Neural cell (in vitro differentiated cells): ENCODE data around the gene PTPRQ. TPM values are rescaled to one million over a fixed set of nuclear protein-coding genes. Genes with fewer than 3 reads are reported as not detected.

Source experiments
- H2AFZ ChIP-seq: fragments of 200-600, 300-800 bp; sonication (generic), shearing (Covaris generic); 2 replicates; pipeline ENCODE4 v1.6.0; 2014; ENCODE audit warnings: low read depth, mild to moderate bottlenecking, antibody characterized with exemption, low read length, moderate library complexity
- H3F3A ChIP-seq: fragments of 200-600 bp; shearing (Covaris generic); 2 replicates; pipeline ENCODE4 v1.6.1; 2016; ENCODE audit warnings: mild to moderate bottlenecking, moderate library complexity, mixed read lengths, antibody characterized with exemption, low read length; ENCODE audit not compliant: insufficient read depth, poor library complexity, severe bottlenecking
- H3K27ac ChIP-seq: fragments of 200-600, 300-800 bp; sonication (generic), shearing (Covaris generic); 2 replicates; pipeline ENCODE4 v1.5.1; 2014; ENCODE audit warnings: mild to moderate bottlenecking, low read length, moderate library complexity
- H3K27me3 ChIP-seq: fragments of 300-800, 200-600 bp; sonication (generic), shearing (Covaris generic); 2 replicates; pipeline ENCODE4 v1.6.0; 2014; ENCODE audit warnings: mild to moderate bottlenecking, low read depth, low read length, moderate library complexity; ENCODE audit not compliant: insufficient read depth
- H3K36me3 ChIP-seq: fragments of 300-800, 200-600 bp; sonication (generic), shearing (Covaris generic); 2 replicates; pipeline ENCODE4 v1.5.1; 2014; ENCODE audit warnings: mild to moderate bottlenecking, antibody characterized with exemption, low read length, moderate library complexity; ENCODE audit not compliant: insufficient read depth
- H3K4me2 ChIP-seq: fragments of 300-800, 200-600 bp; sonication (generic), shearing (Covaris generic); 2 replicates; pipeline ENCODE4 v1.6.0; 2014; ENCODE audit warnings: mild to moderate bottlenecking, low read length
- H3K4me3 ChIP-seq: fragments of 300-800, 200-600 bp; sonication (generic), shearing (Covaris generic); 2 replicates; pipeline ENCODE4 v1.5.1; 2014; ENCODE audit warnings: mild to moderate bottlenecking, low read length, moderate library complexity
- H3K79me2 ChIP-seq: fragments of 200-600 bp; shearing (Covaris generic); replicated peaks from 2 replicates; pipeline ENCODE4 v1.6.0; 2014; ENCODE audit warnings: mild to moderate bottlenecking, low read length, moderate library complexity; ENCODE audit not compliant: insufficient read depth
- H3K9ac ChIP-seq: fragments of 300-800, 200-600 bp; sonication (generic), shearing (Covaris generic); 2 replicates; pipeline ENCODE4 v1.6.1; 2016; ENCODE audit warnings: mild to moderate bottlenecking, low read length, mixed read lengths
- H3K9me2 ChIP-seq: fragments of 200-600 bp; shearing (Covaris generic); 2 replicates; pipeline ENCODE4 v1.6.1; 2016; ENCODE audit warnings: mild to moderate bottlenecking, low read length, mixed read lengths; ENCODE audit not compliant: insufficient read depth
- H3K9me3 ChIP-seq: fragments of 200-600, 300-800 bp; sonication (generic), shearing (Covaris generic); 2 replicates; pipeline ENCODE4 v1.6.1; 2016; ENCODE audit warnings: mild to moderate bottlenecking, mixed run types, low read length, moderate library complexity, mixed read lengths
- H4K20me1 ChIP-seq: fragments of 200-600 bp; shearing (Covaris generic); 2 replicates; pipeline ENCODE4 v1.6.1; 2016; ENCODE audit warnings: mild to moderate bottlenecking, mixed run types; ENCODE audit not compliant: insufficient read depth
- EP300 ChIP-seq: fragments of 450-650 bp; conservative IDR thresholded peaks from 2 replicates; pipeline ENCODE4 v1.6.1; 2014; ENCODE audit warnings: antibody characterized with exemption, mild to moderate bottlenecking, moderate library complexity; ENCODE audit not compliant: poor library complexity, severe bottlenecking
- EZH2 ChIP-seq: fragments of 200-600, 300-800 bp; shearing (Covaris generic), sonication (generic); IDR thresholded peaks from 2 replicates; pipeline ENCODE4 v1.6.1; 2014; ENCODE audit warnings: antibody characterized with exemption, low read length, borderline replicate concordance, mild to moderate bottlenecking; ENCODE audit not compliant: insufficient read depth, poor library complexity, severe bottlenecking
- MXI1 ChIP-seq: fragments of 450-650 bp; conservative IDR thresholded peaks from 2 replicates; pipeline ENCODE4 v1.6.1; 2014; ENCODE audit warnings: antibody characterized with exemption, mild to moderate bottlenecking; ENCODE audit not compliant: poor library complexity, severe bottlenecking
- POLR2AphosphoS5 ChIP-seq: IDR thresholded peaks from 2 replicates; pipeline ENCODE4 v1.6.1; 2012
- RAD21 ChIP-seq: fragments of 450-650 bp; conservative IDR thresholded peaks from 2 replicates; pipeline ENCODE4 v1.6.1; 2014; ENCODE audit warnings: antibody characterized with exemption, mild to moderate bottlenecking, moderate library complexity
- SMC3 ChIP-seq: fragments of 450-650 bp; conservative IDR thresholded peaks from 2 replicates; pipeline ENCODE4 v1.6.1; 2014; ENCODE audit warnings: antibody characterized with exemption, mild to moderate bottlenecking, moderate library complexity; ENCODE audit not compliant: poor library complexity
- TAF1 ChIP-seq: IDR thresholded peaks from 2 replicates; pipeline ENCODE4 v1.6.1; 2012; ENCODE audit warnings: low read depth
- polyA plus RNA-seq: library from polyadenylated mRNA; depleted of rRNA; stranded (reverse); fragments of >200 nt; gene quantifications from 2 replicates; pipeline ENCODE4 v1.2.3, GENCODE V29; 2014
- TF ChIP-seq, protein P1 (sequence below): IDR thresholded peaks from 2 replicates; pipeline ENCODE4 v1.6.1; 2012; ENCODE audit warnings: borderline replicate concordance
- TF ChIP-seq, protein P2 (sequence below): fragments of 450-650 bp; IDR thresholded peaks from 2 replicates; pipeline ENCODE4 v1.5.1; 2014; ENCODE audit warnings: antibody characterized with exemption, mild to moderate bottlenecking, moderate library complexity; ENCODE audit not compliant: poor library complexity, severe bottlenecking

Gene PTPRQ
- polyA plus RNA-seq, 1 donor from 2014 or later: not detected

DNA sequence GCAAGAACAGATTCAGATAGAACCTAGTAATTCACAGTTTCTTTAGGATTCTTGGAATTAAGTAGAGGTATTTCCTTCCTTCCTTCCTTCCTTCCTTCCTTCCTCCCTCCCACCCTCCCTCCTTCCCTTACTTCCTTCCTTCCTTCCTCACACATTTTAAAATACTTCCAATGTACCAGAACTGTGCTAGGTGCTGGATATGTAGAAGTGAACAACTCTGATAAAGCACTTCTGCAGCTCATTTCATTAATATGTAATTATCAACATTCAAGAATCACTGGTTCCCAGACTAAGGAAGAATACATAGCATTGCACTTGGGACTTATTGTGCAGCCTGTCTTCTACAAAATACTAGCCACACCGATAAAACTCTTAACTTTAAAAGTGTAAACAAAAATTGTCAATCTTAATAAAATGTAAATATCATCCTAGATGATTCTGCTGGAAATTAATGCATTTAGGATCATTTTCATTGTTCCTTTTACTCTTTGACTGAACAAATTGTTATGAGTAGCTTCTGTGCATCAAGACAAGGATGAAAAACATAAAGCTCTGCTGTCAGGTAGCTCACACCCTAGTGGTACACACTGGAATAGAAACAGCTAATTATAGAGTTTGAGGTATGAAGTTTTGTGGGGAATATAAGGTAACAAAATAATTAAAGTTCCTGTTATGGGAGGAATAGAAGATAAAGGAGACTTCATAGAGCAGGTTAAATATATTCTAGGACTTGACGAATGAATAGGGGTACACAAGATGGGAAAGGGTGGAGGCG, 163.5 kb downstream of the PTPRQ start:
- TF ChIP-seq MXI1: no peak
- TF ChIP-seq, protein P1, sequence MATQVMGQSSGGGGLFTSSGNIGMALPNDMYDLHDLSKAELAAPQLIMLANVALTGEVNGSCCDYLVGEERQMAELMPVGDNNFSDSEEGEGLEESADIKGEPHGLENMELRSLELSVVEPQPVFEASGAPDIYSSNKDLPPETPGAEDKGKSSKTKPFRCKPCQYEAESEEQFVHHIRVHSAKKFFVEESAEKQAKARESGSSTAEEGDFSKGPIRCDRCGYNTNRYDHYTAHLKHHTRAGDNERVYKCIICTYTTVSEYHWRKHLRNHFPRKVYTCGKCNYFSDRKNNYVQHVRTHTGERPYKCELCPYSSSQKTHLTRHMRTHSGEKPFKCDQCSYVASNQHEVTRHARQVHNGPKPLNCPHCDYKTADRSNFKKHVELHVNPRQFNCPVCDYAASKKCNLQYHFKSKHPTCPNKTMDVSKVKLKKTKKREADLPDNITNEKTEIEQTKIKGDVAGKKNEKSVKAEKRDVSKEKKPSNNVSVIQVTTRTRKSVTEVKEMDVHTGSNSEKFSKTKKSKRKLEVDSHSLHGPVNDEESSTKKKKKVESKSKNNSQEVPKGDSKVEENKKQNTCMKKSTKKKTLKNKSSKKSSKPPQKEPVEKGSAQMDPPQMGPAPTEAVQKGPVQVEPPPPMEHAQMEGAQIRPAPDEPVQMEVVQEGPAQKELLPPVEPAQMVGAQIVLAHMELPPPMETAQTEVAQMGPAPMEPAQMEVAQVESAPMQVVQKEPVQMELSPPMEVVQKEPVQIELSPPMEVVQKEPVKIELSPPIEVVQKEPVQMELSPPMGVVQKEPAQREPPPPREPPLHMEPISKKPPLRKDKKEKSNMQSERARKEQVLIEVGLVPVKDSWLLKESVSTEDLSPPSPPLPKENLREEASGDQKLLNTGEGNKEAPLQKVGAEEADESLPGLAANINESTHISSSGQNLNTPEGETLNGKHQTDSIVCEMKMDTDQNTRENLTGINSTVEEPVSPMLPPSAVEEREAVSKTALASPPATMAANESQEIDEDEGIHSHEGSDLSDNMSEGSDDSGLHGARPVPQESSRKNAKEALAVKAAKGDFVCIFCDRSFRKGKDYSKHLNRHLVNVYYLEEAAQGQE: no peak
- TF ChIP-seq, protein P2, sequence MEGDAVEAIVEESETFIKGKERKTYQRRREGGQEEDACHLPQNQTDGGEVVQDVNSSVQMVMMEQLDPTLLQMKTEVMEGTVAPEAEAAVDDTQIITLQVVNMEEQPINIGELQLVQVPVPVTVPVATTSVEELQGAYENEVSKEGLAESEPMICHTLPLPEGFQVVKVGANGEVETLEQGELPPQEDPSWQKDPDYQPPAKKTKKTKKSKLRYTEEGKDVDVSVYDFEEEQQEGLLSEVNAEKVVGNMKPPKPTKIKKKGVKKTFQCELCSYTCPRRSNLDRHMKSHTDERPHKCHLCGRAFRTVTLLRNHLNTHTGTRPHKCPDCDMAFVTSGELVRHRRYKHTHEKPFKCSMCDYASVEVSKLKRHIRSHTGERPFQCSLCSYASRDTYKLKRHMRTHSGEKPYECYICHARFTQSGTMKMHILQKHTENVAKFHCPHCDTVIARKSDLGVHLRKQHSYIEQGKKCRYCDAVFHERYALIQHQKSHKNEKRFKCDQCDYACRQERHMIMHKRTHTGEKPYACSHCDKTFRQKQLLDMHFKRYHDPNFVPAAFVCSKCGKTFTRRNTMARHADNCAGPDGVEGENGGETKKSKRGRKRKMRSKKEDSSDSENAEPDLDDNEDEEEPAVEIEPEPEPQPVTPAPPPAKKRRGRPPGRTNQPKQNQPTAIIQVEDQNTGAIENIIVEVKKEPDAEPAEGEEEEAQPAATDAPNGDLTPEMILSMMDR: no peak
- TF ChIP-seq RAD21: no peak
- TF ChIP-seq SMC3: no peak
- no peak for TF ChIP-seq TAF1
- no peak for TF ChIP-seq EZH2
- TF ChIP-seq EP300: no peak
- no peak for TF ChIP-seq POLR2AphosphoS5
- H3K9me3 ChIP-seq: no peaks in the 10 kb centered on the region
- H3K9ac ChIP-seq: no peak overlapping the region
- H4K20me1 ChIP-seq: no peaks in the 10 kb centered on the region
- no peaks in the 10 kb centered on the region for H3K27me3 ChIP-seq
- no peak overlapping the region for H3K4me3 ChIP-seq
- H2AFZ ChIP-seq: no peak overlapping the region
- no peak overlapping the region for H3K4me2 ChIP-seq
- no peaks in the 10 kb centered on the region for H3K79me2 ChIP-seq
- H3K27ac ChIP-seq: no peak overlapping the region
- no peaks in the 10 kb centered on the region for H3F3A ChIP-seq
- H3K36me3 ChIP-seq: no peaks in the 10 kb centered on the region
- no peaks in the 10 kb centered on the region for H3K9me2 ChIP-seq

DNA sequence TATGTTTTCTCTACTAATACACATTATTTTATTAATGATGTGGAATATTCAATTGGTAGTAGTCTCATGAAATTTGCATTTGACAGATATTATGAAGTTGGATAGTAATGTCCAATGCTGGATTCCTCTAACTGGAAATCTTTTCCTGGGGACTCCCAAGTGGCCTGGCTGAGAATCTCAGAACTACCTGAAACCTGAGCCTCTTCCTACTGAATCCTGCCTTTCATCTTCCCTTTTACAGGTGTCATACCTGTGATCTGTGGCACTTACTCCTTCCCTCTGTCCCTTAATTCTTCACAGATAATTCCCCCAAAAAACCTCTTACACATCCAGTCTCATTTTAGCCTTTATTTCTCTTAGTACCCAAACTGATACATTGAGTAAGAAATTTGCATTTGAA, 173.7 kb downstream of the PTPRQ start:
- no peaks in the 10 kb centered on the region for H3K27me3 ChIP-seq
- H3K4me2 ChIP-seq: no peak overlapping the region
- H3K36me3 ChIP-seq: no peaks in the 10 kb centered on the region
- no peaks in the 10 kb centered on the region for H3K9me2 ChIP-seq
- no peak overlapping the region for H3K9ac ChIP-seq
- no peak for TF ChIP-seq RAD21
- no peak for TF ChIP-seq TAF1
- TF ChIP-seq EZH2: no peak
- TF ChIP-seq, protein P2: no peak
- TF ChIP-seq EP300: no peak
- no peak for TF ChIP-seq MXI1
- TF ChIP-seq, protein P1: no peak
- TF ChIP-seq POLR2AphosphoS5: no peak
- TF ChIP-seq SMC3: no peak
- H3F3A ChIP-seq: no peaks in the 10 kb centered on the region
- no peak overlapping the region for H3K27ac ChIP-seq
- H2AFZ ChIP-seq: no peak overlapping the region
- no peak overlapping the region for H3K4me3 ChIP-seq
- H4K20me1 ChIP-seq: no peaks in the 10 kb centered on the region
- no peaks in the 10 kb centered on the region for H3K79me2 ChIP-seq
- H3K9me3 ChIP-seq: no peaks in the 10 kb centered on the region
